GM12878 (cell line): Measurements from ENCODE around the gene ROBO1. TPM values are rescaled to one million over a fixed set of nuclear protein-coding genes. Genes with fewer than 3 reads are reported as not detected.

Experiments
- ATAC-seq: fragments of 200-7000 bp; cut with Tn5 transposase; 3 replicates; pipeline ENCODE4 v1.9.1; 2020; ENCODE audit warnings: mild to moderate bottlenecking, moderate library complexity
- BruUV-seq: library from RNA; stranded (reverse); fragments of 400-500 nt; replicated peaks from 2 replicates; lab custom pipeline; 2021; lab: Mats Ljungman, UMichigan
- CTCF ChIA-PET: fragments of 300-600 bp; sonication (Branson Sonifier 250); formaldehyde crosslinking; extraction: SDS; loops from one replicate; lab custom pipeline; 2021; ENCODE audit warnings: inconsistent platforms; lab: Yijun Ruan, JAX
- POLR2A ChIA-PET: fragments of 350-600 bp; formaldehyde crosslinking; extraction: SDS; loops from one replicate; lab custom pipeline; 2021; ENCODE audit warnings: inconsistent platforms; lab: Charles Lee
- RAD21 ChIA-PET: fragments of 300-600 bp; sonication (Branson Sonifier 250); formaldehyde crosslinking; loops from one replicate; lab custom pipeline; 2023; ENCODE audit warnings: antibody characterized with exemption; ENCODE audit not compliant: unreplicated experiment; lab: Charles Lee
- SMC1A ChIA-PET: fragments of 300-600 bp; sonication (Branson Sonifier 250); formaldehyde crosslinking; loops from one replicate; lab custom pipeline; 2023; ENCODE audit not compliant: unreplicated experiment, uncharacterized antibody; lab: Charles Lee
- DNase-seq: peaks from one replicate; pipeline ENCODE4 v3.0.0-alpha.2; 2011; ENCODE audit warnings: low read depth, low spot score
- FAIRE-seq: peaks from 3 replicates; lab custom pipeline; 2011; peaks lifted over from hg19 to GRCh38; lab: Jason Lieb, UNC
- H2AFZ ChIP-seq: 2 replicates; pipeline ENCODE4 v1.6.0; 2011; ENCODE audit warnings: low read depth, low read length, control low read depth; ENCODE audit not compliant: control insufficient read depth
- H3K27ac ChIP-seq: 2 replicates; pipeline ENCODE4 v1.5.1; 2011; ENCODE audit warnings: control low read depth; ENCODE audit not compliant: control insufficient read depth, insufficient read depth
- H3K27me3 ChIP-seq, 2 experiments: replicated peaks in 1 of 2; 2 replicates each; pipeline versions ENCODE4 v1.6.0 to v1.6.1; 2011; ENCODE audit warnings: low read length in 1 of 2; ENCODE audit not compliant: control insufficient read depth in 2 of 2, insufficient read depth in 2 of 2
- H3K36me3 ChIP-seq, 2 experiments: 2 replicates each; pipeline ENCODE4 v1.5.1; 2011; ENCODE audit warnings: low read length in 1 of 2; ENCODE audit not compliant: control insufficient read depth in 2 of 2, insufficient read depth in 2 of 2
- H3K4me1 ChIP-seq: 2 replicates; pipeline ENCODE4 v1.6.1; 2011; ENCODE audit warnings: mild to moderate bottlenecking, low read length, moderate library complexity, mixed read lengths; ENCODE audit not compliant: control insufficient read depth, insufficient read depth
- H3K4me2 ChIP-seq: 2 replicates; pipeline ENCODE4 v1.6.0; 2011; ENCODE audit warnings: control low read depth; ENCODE audit not compliant: control insufficient read depth, insufficient read depth
- H3K4me3 ChIP-seq: fragments of 200-600 bp; sonication (generic); 2 replicates; pipeline ENCODE4 v1.5.1; 2016
- H3K79me2 ChIP-seq: 2 replicates; pipeline ENCODE4 v1.6.0; 2011; ENCODE audit warnings: low read length; ENCODE audit not compliant: control insufficient read depth, insufficient read depth
- H3K9ac ChIP-seq: 2 replicates; pipeline ENCODE4 v1.8.0; 2011; ENCODE audit warnings: low read length, control low read depth, mixed read lengths; ENCODE audit not compliant: control insufficient read depth, insufficient read depth
- H3K9me3 ChIP-seq: replicated peaks from 3 replicates; pipeline ENCODE4 v1.5.1; 2011; ENCODE audit warnings: mild to moderate bottlenecking, low read length; ENCODE audit not compliant: control insufficient read depth, insufficient read depth
- H4K20me1 ChIP-seq: 2 replicates; pipeline ENCODE4 v1.6.0; 2011; ENCODE audit not compliant: control insufficient read depth, insufficient read depth
- BRCA1 ChIP-seq: IDR thresholded peaks from 2 replicates; pipeline ENCODE4 v1.6.1; 2011; ENCODE audit warnings: low read depth, low read length, improper control_type of control experiment
- CREB1 ChIP-seq: IDR thresholded peaks from 2 replicates; pipeline ENCODE4 v1.6.1; 2012; ENCODE audit warnings: low read depth, mild to moderate bottlenecking, inconsistent platforms
- GATAD2B ChIP-seq: fragments of 450-650 bp; conservative IDR thresholded peaks from 2 replicates; pipeline ENCODE4 v1.6.1; 2017; ENCODE audit warnings: low read depth, mild to moderate bottlenecking, moderate library complexity
- IRF4 ChIP-seq: IDR thresholded peaks from 2 replicates; pipeline ENCODE4 v1.6.1; 2011; ENCODE audit warnings: low read depth, low read length
- LARP7 ChIP-seq: fragments of 450-650 bp; IDR thresholded peaks from 2 replicates; pipeline ENCODE4 v1.6.1; 2017; ENCODE audit warnings: mild to moderate bottlenecking
- MXI1 ChIP-seq: fragments of 150-350 bp; IDR thresholded peaks from 2 replicates; pipeline ENCODE4 v1.6.1; 2011; ENCODE audit warnings: low read depth, mild to moderate bottlenecking, inconsistent platforms, low read length, improper control_type of control experiment
- MYB ChIP-seq: fragments of 150-350 bp; IDR thresholded peaks from 2 replicates; pipeline ENCODE4 v1.6.1; 2014; ENCODE audit warnings: mild to moderate bottlenecking, low read depth, low read length, borderline replicate concordance
- RCOR1 ChIP-seq: conservative IDR thresholded peaks from 2 replicates; pipeline ENCODE4 v1.6.1; 2012; ENCODE audit warnings: low read depth, low read length, improper control_type of control experiment
- SPI1 ChIP-seq: IDR thresholded peaks from 2 replicates; pipeline ENCODE4 v1.6.1; 2011; ENCODE audit warnings: low read depth, mild to moderate bottlenecking, low read length, moderate library complexity, borderline replicate concordance; ENCODE audit not compliant: insufficient read depth
- SREBF1 ChIP-seq: IDR thresholded peaks from 2 replicates; pipeline ENCODE4 v1.6.1; 2012; ENCODE audit warnings: mild to moderate bottlenecking, low read length
- ZSCAN29 ChIP-seq: fragments of 450-650 bp; IDR thresholded peaks from 2 replicates; pipeline ENCODE4 v1.6.1; 2017; ENCODE audit warnings: mild to moderate bottlenecking, moderate library complexity
- WGBS: methylation state at CpG from one replicate; pipeline ENCODE4 v1.1.6; 2016; ENCODE audit warnings: low lambda C conversion rate; ENCODE audit not compliant: insufficient replicate concordance, insufficient coverage; ENCODE audit errors: missing lambda C conversion rate; 5-methylcytosine and 5-hydroxymethylcytosine counted together
- in situ Hi-C: fragments of 300-500 bp; cut with MboI; formaldehyde crosslinking; loops from 9 replicates; pipeline ENCODE4 v1.14.3; 2018; ENCODE audit warnings: mixed read lengths
- intact Hi-C: fragments of 100-400 bp; cut with micrococcal nuclease; formaldehyde crosslinking; loops from one replicate; pipeline ENCODE4 v1.14.2; 2022; ENCODE audit not compliant: unreplicated experiment
- polyA plus RNA-seq, 11 experiments: library from polyadenylated mRNA; depleted of rRNA in 4 of 11; unstranded in 6 of 11; stranded (reverse) in 5 of 11; fragments of >200 nt; fragmentation: Nextera tagmentation in 4 of 11; fragmentation: Illumina TruSeq in 1 of 11; extraction: Ambion mirVana in 4 of 11; extraction: Trizol in 1 of 11; gene quantifications; 1 replicate in 1 of 11; 2 replicates in 10 of 11; pipeline versions ENCODE4 v1.2.1 to v1.2.3, GENCODE V29; 2011 to 2016; ENCODE audit warnings: inconsistent platforms in 2 of 11, missing spikeins in 2 of 11, low read depth in 1 of 11
- total RNA-seq, 4 experiments: library from RNA; depleted of rRNA in 3 of 4; stranded (reverse); fragments of >200 nt in 3 of 4; fragmentation: Illumina TruSeq in 1 of 4; extraction: Trizol in 1 of 4; gene quantifications; 2 replicates each; pipeline versions ENCODE4 v1.2.1 to v1.2.3, GENCODE V29; 2013 to 2021
- TF ChIP-seq, protein P1 (sequence below): fragments of 450-650 bp; IDR thresholded peaks from 2 replicates; pipeline ENCODE4 v1.6.1; 2017; ENCODE audit warnings: mild to moderate bottlenecking, moderate library complexity
- TF ChIP-seq, protein P2 (sequence below): IDR thresholded peaks from 2 replicates; pipeline ENCODE4 v1.6.1; 2011; ENCODE audit warnings: borderline replicate concordance, low read depth, mild to moderate bottlenecking, moderate library complexity, low read length; ENCODE audit not compliant: insufficient read depth, poor library complexity, severe bottlenecking
- TF ChIP-seq, protein P3 (sequence below): IDR thresholded peaks from 2 replicates; pipeline ENCODE4 v1.6.1; 2012; ENCODE audit warnings: low read depth, low read length, improper control_type of control experiment
- TF ChIP-seq, protein P4 (sequence below): fragments of 450-650 bp; IDR thresholded peaks from 2 replicates; pipeline ENCODE4 v1.6.1; 2017; ENCODE audit warnings: low read depth, mild to moderate bottlenecking, moderate library complexity

The ROBO1 gene
- total and polyA plus RNA-seq, 10 of the 15 experiments (the other 5 are each of a cell fraction or from before 2014, with no cell fraction given) = 0.29 to 46.5 (median 1.2) TPM

DNA sequence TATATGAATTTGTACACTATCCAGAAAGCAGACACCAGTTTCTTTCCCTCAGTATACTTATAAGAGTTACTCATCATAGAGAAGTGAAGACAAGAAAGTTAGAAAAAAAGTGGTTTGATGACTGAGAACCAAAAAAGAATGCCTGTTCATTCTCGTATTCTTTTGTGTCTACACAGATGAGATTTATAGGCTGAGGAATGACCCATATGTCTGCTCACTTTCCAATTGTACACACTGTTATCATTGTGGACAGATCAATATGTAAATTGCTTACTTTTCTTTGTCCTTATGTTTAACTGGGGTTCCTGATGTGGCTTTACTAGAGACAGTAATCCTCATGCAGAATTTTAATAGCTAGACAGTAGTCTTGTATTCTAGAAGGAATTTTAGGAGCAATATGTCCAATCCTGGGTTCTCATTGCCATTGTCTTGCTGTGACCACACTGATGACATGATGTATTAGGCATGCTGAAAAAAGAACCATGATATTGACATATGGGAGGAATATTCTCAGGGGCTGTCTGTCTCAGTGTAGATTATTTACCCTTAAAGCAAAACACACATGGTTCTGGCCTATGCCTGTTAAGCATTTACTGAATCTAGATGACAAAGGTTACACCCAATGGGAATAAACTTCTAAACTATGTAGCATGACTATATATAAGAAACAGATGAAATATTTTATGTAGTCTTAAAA is 669.7 kb downstream of the ROBO1 start:
- Histone ChIP-seq H3K4me2 (no peak overlapping the region), H3K4me3 (no peak overlapping the region), H4K20me1 (no peaks in the 10 kb centered on the region), H3K9ac (no peak overlapping the region), H3K36me3 (no peaks in the 10 kb centered on the region), H2AFZ (no peak overlapping the region), H3K27ac (no peak overlapping the region), H3K9me3 (no peaks in the 10 kb centered on the region), H3K4me1 (no peaks in the 10 kb centered on the region), H3K79me2 (no peaks in the 10 kb centered on the region), H3K27me3 (no peaks in the 10 kb centered on the region)
- TF ChIP-seq BRCA1 (no peak), IRF4 (no peak), RCOR1 (no peak), MYB (no peak), GATAD2B (no peak), SREBF1 (no peak), SPI1 (no peak), MXI1 (no peak), CREB1 (no peak), LARP7 (no peak), ZSCAN29 (no peak)
- TF ChIP-seq, protein P1, sequence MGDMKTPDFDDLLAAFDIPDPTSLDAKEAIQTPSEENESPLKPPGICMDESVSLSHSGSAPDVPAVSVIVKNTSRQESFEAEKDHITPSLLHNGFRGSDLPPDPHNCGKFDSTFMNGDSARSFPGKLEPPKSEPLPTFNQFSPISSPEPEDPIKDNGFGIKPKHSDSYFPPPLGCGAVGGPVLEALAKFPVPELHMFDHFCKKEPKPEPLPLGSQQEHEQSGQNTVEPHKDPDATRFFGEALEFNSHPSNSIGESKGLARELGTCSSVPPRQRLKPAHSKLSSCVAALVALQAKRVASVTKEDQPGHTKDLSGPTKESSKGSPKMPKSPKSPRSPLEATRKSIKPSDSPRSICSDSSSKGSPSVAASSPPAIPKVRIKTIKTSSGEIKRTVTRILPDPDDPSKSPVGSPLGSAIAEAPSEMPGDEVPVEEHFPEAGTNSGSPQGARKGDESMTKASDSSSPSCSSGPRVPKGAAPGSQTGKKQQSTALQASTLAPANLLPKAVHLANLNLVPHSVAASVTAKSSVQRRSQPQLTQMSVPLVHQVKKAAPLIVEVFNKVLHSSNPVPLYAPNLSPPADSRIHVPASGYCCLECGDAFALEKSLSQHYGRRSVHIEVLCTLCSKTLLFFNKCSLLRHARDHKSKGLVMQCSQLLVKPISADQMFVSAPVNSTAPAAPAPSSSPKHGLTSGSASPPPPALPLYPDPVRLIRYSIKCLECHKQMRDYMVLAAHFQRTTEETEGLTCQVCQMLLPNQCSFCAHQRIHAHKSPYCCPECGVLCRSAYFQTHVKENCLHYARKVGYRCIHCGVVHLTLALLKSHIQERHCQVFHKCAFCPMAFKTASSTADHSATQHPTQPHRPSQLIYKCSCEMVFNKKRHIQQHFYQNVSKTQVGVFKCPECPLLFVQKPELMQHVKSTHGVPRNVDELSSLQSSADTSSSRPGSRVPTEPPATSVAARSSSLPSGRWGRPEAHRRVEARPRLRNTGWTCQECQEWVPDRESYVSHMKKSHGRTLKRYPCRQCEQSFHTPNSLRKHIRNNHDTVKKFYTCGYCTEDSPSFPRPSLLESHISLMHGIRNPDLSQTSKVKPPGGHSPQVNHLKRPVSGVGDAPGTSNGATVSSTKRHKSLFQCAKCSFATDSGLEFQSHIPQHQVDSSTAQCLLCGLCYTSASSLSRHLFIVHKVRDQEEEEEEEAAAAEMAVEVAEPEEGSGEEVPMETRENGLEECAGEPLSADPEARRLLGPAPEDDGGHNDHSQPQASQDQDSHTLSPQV = no peak
- TF ChIP-seq, protein P2, sequence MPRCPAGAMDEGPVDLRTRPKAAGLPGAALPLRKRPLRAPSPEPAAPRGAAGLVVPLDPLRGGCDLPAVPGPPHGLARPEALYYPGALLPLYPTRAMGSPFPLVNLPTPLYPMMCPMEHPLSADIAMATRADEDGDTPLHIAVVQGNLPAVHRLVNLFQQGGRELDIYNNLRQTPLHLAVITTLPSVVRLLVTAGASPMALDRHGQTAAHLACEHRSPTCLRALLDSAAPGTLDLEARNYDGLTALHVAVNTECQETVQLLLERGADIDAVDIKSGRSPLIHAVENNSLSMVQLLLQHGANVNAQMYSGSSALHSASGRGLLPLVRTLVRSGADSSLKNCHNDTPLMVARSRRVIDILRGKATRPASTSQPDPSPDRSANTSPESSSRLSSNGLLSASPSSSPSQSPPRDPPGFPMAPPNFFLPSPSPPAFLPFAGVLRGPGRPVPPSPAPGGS = no peak
- TF ChIP-seq, protein P3, sequence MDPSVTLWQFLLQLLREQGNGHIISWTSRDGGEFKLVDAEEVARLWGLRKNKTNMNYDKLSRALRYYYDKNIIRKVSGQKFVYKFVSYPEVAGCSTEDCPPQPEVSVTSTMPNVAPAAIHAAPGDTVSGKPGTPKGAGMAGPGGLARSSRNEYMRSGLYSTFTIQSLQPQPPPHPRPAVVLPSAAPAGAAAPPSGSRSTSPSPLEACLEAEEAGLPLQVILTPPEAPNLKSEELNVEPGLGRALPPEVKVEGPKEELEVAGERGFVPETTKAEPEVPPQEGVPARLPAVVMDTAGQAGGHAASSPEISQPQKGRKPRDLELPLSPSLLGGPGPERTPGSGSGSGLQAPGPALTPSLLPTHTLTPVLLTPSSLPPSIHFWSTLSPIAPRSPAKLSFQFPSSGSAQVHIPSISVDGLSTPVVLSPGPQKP = no peak
- TF ChIP-seq, protein P4, sequence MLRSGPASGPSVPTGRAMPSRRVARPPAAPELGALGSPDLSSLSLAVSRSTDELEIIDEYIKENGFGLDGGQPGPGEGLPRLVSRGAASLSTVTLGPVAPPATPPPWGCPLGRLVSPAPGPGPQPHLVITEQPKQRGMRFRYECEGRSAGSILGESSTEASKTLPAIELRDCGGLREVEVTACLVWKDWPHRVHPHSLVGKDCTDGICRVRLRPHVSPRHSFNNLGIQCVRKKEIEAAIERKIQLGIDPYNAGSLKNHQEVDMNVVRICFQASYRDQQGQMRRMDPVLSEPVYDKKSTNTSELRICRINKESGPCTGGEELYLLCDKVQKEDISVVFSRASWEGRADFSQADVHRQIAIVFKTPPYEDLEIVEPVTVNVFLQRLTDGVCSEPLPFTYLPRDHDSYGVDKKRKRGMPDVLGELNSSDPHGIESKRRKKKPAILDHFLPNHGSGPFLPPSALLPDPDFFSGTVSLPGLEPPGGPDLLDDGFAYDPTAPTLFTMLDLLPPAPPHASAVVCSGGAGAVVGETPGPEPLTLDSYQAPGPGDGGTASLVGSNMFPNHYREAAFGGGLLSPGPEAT = no peak
- no TSS peak for BruUV-seq
- in situ Hi-C loops (loop anchor here (10.0 kb wide), 1 partner anchor 267 kb away; no protein-coding TSS in a partner anchor), intact Hi-C loops (no loop called here)
- ChIA-PET POLR2A (no interaction called here), SMC1A (no interaction called here), CTCF (no interaction called here), RAD21 (no interaction called here)
- ATAC-seq = no peak
- no peak for FAIRE-seq
- DNase-seq = no peak
- 0% methylated on average over 1 of the region's 1 CpG for WGBS
